ENCODE results near the gene POU2AF1.

Gene POU2AF1

GRCh38 chr11:111392552-111392951 is 13.5 kb upstream of the POU2AF1 start:
- CTCF ChIA-PET = no interaction called here
- POLR2A ChIA-PET = no interaction called here
- TF ChIP-seq ELF4 (IDR thresholded peaks at IDR 0.05) (no peak), NFRKB (IDR thresholded peaks at IDR 0.05) (no peak), SUZ12 (IDR thresholded peaks at IDR 0.05) (no peak)
- no peak for DNase-seq (ENCODE audit: extremely low spot score)

- no peak for DNase-seq (ENCODE audit: extremely low spot score)
These were observed 12.5 kb upstream of the POU2AF1 start for GRCh38 chr11:111391328-111392124.

GRCh38 chr11:111388842-111389241 is 9.8 kb upstream of the POU2AF1 start:
- TF ChIP-seq SP1 (IDR thresholded peaks at IDR 0.05) (no peak), CTBP1 (IDR thresholded peaks at IDR 0.05; ENCODE audit: borderline replicate concordance) (no peak), L3MBTL2 (conservative IDR thresholded peaks at IDR 0.05) (no peak), FOXA1 (IDR thresholded peaks at IDR 0.05) (no peak), NFRKB (IDR thresholded peaks at IDR 0.05) (no peak), ARNT (IDR thresholded peaks at IDR 0.05) (no peak), BHLHE40 (IDR thresholded peaks at IDR 0.05; ENCODE audit: borderline replicate concordance) (no peak), TARDBP (IDR thresholded peaks at IDR 0.05) (no peak), LEF1 (IDR thresholded peaks at IDR 0.05; ENCODE audit: borderline replicate concordance) (no peak), SUZ12 (IDR thresholded peaks at IDR 0.05) (no peak), HDGF (IDR thresholded peaks at IDR 0.05; ENCODE audit: borderline replicate concordance) (no peak)
- ChIA-PET CTCF (no interaction called here), POLR2A (no interaction called here)
- no peak for DNase-seq (ENCODE audit: extremely low spot score)

More at GRCh38 chr11:111391328-111392124, 12.5 kb upstream of the POU2AF1 start:
- CTCF ChIA-PET = no interaction called here
- POLR2A ChIA-PET = no interaction called here
- TF ChIP-seq CTBP1 (IDR thresholded peaks at IDR 0.05; ENCODE audit: borderline replicate concordance) = no peak

- ChIA-PET CTCF (no interaction called here), POLR2A (no interaction called here)
- TF ChIP-seq FOXK2 (IDR thresholded peaks at IDR 0.05) (no peak), HDGF (IDR thresholded peaks at IDR 0.05; ENCODE audit: borderline replicate concordance) (no peak), TARDBP (IDR thresholded peaks at IDR 0.05) (no peak), ELF4 (IDR thresholded peaks at IDR 0.05) (no peak), PKNOX1 (IDR thresholded peaks at IDR 0.05) (no peak), L3MBTL2 (conservative IDR thresholded peaks at IDR 0.05) (no peak), FOXA1 (IDR thresholded peaks at IDR 0.05) (no peak), NFRKB (IDR thresholded peaks at IDR 0.05) (no peak), SUZ12 (IDR thresholded peaks at IDR 0.05) (no peak), ARNT (IDR thresholded peaks at IDR 0.05) (no peak), LEF1 (IDR thresholded peaks at IDR 0.05; ENCODE audit: borderline replicate concordance) (no peak), BHLHE40 (IDR thresholded peaks at IDR 0.05; ENCODE audit: borderline replicate concordance) (no peak), ZNF384 (IDR thresholded peaks at IDR 0.05) (no peak), FOXM1 (IDR thresholded peaks at IDR 0.05; ENCODE audit: borderline replicate concordance) (no peak), CTBP1 (IDR thresholded peaks at IDR 0.05; ENCODE audit: borderline replicate concordance) (no peak), SP1 (IDR thresholded peaks at IDR 0.05) (no peak)
- no peak for DNase-seq (ENCODE audit: extremely low spot score)
These were observed 9.3 kb upstream of the POU2AF1 start for GRCh38 chr11:111388420-111388819.

GRCh38 chr11:111387363-111387762 is 8.3 kb upstream of the POU2AF1 start:
- TF ChIP-seq FOXM1 (IDR thresholded peaks at IDR 0.05; ENCODE audit: borderline replicate concordance) = no peak
- no peak for TF ChIP-seq CTBP1 (IDR thresholded peaks at IDR 0.05; ENCODE audit: borderline replicate concordance)
- TF ChIP-seq TARDBP (IDR thresholded peaks at IDR 0.05) = no peak
- no peak for TF ChIP-seq ARNT (IDR thresholded peaks at IDR 0.05)
- no peak for TF ChIP-seq SUZ12 (IDR thresholded peaks at IDR 0.05)
- no peak for TF ChIP-seq LEF1 (IDR thresholded peaks at IDR 0.05; ENCODE audit: borderline replicate concordance)
- TF ChIP-seq BHLHE40 (IDR thresholded peaks at IDR 0.05; ENCODE audit: borderline replicate concordance) = no peak
- DNase-seq (ENCODE audit: extremely low spot score) = no peak
- ChIA-PET POLR2A (no interaction called here), CTCF (no interaction called here)

GRCh38 chr11:111386611-111387150 is 7.6 kb upstream of the POU2AF1 start:
- CTCF ChIA-PET = no interaction called here
- DNase-seq (ENCODE audit: extremely low spot score) = no peak
- TF ChIP-seq CTBP1 (IDR thresholded peaks at IDR 0.05; ENCODE audit: borderline replicate concordance) (no peak), FOXM1 (IDR thresholded peaks at IDR 0.05; ENCODE audit: borderline replicate concordance) (no peak), BHLHE40 (IDR thresholded peaks at IDR 0.05; ENCODE audit: borderline replicate concordance) (no peak), ARNT (IDR thresholded peaks at IDR 0.05) (no peak), PKNOX1 (IDR thresholded peaks at IDR 0.05) (no peak), TARDBP (IDR thresholded peaks at IDR 0.05) (no peak), ELF4 (IDR thresholded peaks at IDR 0.05) (no peak), LEF1 (IDR thresholded peaks at IDR 0.05; ENCODE audit: borderline replicate concordance) (no peak), ZNF384 (IDR thresholded peaks at IDR 0.05) (no peak), FOXA1 (IDR thresholded peaks at IDR 0.05) (no peak), HDGF (IDR thresholded peaks at IDR 0.05; ENCODE audit: borderline replicate concordance) (no peak), FOXK2 (IDR thresholded peaks at IDR 0.05) (no peak), SUZ12 (IDR thresholded peaks at IDR 0.05) (no peak)
- POLR2A ChIA-PET = no interaction called here

- no peak for DNase-seq (ENCODE audit: extremely low spot score)
- ChIA-PET POLR2A (no interaction called here), CTCF (interaction anchor here (0.7 kb wide), 1 partner anchor 430 kb away, joined by 4 read pairs; no protein-coding TSS in a partner anchor)
- TF ChIP-seq TARDBP (IDR thresholded peaks at IDR 0.05) = no peak
- no peak for TF ChIP-seq L3MBTL2 (conservative IDR thresholded peaks at IDR 0.05)
- TF ChIP-seq SP1 (IDR thresholded peaks at IDR 0.05) = no peak
- no peak for TF ChIP-seq ARNT (IDR thresholded peaks at IDR 0.05)
- no peak for TF ChIP-seq PKNOX1 (IDR thresholded peaks at IDR 0.05)
These were observed 5.4 kb upstream of the POU2AF1 start for GRCh38 chr11:111384494-111384893.

All from HEK293T (cell line).